ENCODE results near the gene CST9L.

- TF ChIP-seq CTCF (conservative IDR thresholded peaks at IDR 0.05) = no peak
- TF ChIP-seq EZH2 (IDR thresholded peaks at IDR 0.05; ENCODE audit: low read depth) = no peak
Observed at GRCh38 chr20:23533161-23533560, 35.1 kb downstream of the CST9L start.
